MCF 10A (cell line): ENCODE measurements around the gene COX17. TPM values are rescaled to one million over a fixed set of nuclear protein-coding genes. Genes with fewer than 3 reads are reported as not detected.

Source experiments
- BruUV-seq: library from RNA; stranded (reverse); fragments of 400-500 nt; replicated peaks from 2 replicates; lab custom pipeline; 2021; lab: Mats Ljungman, UMichigan
- CTCF ChIA-PET: fragments of 300-600 bp; sonication (Branson Sonifier 250); formaldehyde crosslinking; extraction: SDS; loops from one replicate; lab custom pipeline; 2021; ENCODE audit warnings: antibody characterized with exemption, inconsistent platforms; lab: Yijun Ruan, JAX
- POLR2A ChIA-PET: fragments of 300-600, 350-650 bp; sonication (Branson Sonifier 250); formaldehyde crosslinking; extraction: SDS; loops from one replicate; lab custom pipeline; 2020; ENCODE audit warnings: antibody characterized with exemption, inconsistent platforms; lab: Yijun Ruan, JAX
- DNase-seq: peaks from one replicate; pipeline ENCODE4 v3.0.0-alpha.2; 2018; ENCODE audit not compliant: unreplicated experiment
- H3K27ac Mint-ChIP-seq: one replicate; pipeline ENCODE4 v1.8.0; 2022; ENCODE audit warnings: mild to moderate bottlenecking, low read depth, mixed read lengths; ENCODE audit not compliant: unreplicated experiment
- H3K27me3 Mint-ChIP-seq: one replicate; pipeline ENCODE4 v1.8.0; 2022; ENCODE audit warnings: mixed read lengths; ENCODE audit not compliant: insufficient read depth, unreplicated experiment
- H3K36me3 Mint-ChIP-seq: one replicate; pipeline ENCODE4 v1.8.0; 2022; ENCODE audit warnings: mild to moderate bottlenecking, moderate library complexity, mixed read lengths; ENCODE audit not compliant: insufficient read depth, unreplicated experiment
- H3K4me1 Mint-ChIP-seq: one replicate; pipeline ENCODE4 v1.8.0; 2022; ENCODE audit warnings: mixed read lengths; ENCODE audit not compliant: insufficient read depth, unreplicated experiment
- H3K4me3 Mint-ChIP-seq: one replicate; pipeline ENCODE4 v1.8.0; 2022; ENCODE audit warnings: mild to moderate bottlenecking, moderate library complexity, mixed read lengths; ENCODE audit not compliant: unreplicated experiment
- H3K9me3 Mint-ChIP-seq: one replicate; pipeline ENCODE4 v1.8.0; 2022; ENCODE audit warnings: mixed read lengths; ENCODE audit not compliant: unreplicated experiment
- intact Hi-C: fragments of 100-400 bp; cut with micrococcal nuclease; formaldehyde crosslinking; loops from 2 replicates; pipeline ENCODE4 v1.14.1; 2022
- total RNA-seq: library from RNA; stranded (reverse); gene quantifications from 2 replicates; pipeline ENCODE4 v1.2.3, GENCODE V29; 2022
- TF ChIP-seq, protein P1 (sequence below): fragments of 200-600 bp; IDR thresholded peaks from one replicate; pipeline ENCODE4 v1.8.0; 2022; ENCODE audit warnings: antibody characterized with exemption, mild to moderate bottlenecking; ENCODE audit not compliant: unreplicated experiment

Gene COX17
- total RNA-seq, 1 experiment from 2014 or later = 47.9 TPM

- Mint-ChIP-seq H3K27me3 (no peaks in the 10 kb centered on the region), H3K27ac (no peak overlapping the region), H3K9me3 (no peaks in the 10 kb centered on the region), H3K4me3 (no peak overlapping the region), H3K36me3 (peaks cover 6% of the 10 kb centered on the region), H3K4me1 (peaks cover 10% of the 10 kb centered on the region)
- intact Hi-C loops = no loop called here
- ChIA-PET CTCF (interaction anchor here (0.6 to 0.8 kb wide), 6 partner anchors 11 to 902 kb away, joined by 3 to 6 read pairs (median 4); no protein-coding TSS in a partner anchor), POLR2A (interaction anchor here (0.6 to 3.6 kb wide), 5 partner anchors 8 to 200 kb away, joined by 3 to 22 read pairs (median 4); partner anchors contain the start of genes COX17 and TMEM39A)
- TF ChIP-seq, protein P1, sequence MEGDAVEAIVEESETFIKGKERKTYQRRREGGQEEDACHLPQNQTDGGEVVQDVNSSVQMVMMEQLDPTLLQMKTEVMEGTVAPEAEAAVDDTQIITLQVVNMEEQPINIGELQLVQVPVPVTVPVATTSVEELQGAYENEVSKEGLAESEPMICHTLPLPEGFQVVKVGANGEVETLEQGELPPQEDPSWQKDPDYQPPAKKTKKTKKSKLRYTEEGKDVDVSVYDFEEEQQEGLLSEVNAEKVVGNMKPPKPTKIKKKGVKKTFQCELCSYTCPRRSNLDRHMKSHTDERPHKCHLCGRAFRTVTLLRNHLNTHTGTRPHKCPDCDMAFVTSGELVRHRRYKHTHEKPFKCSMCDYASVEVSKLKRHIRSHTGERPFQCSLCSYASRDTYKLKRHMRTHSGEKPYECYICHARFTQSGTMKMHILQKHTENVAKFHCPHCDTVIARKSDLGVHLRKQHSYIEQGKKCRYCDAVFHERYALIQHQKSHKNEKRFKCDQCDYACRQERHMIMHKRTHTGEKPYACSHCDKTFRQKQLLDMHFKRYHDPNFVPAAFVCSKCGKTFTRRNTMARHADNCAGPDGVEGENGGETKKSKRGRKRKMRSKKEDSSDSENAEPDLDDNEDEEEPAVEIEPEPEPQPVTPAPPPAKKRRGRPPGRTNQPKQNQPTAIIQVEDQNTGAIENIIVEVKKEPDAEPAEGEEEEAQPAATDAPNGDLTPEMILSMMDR = no peak
- BruUV-seq = no TSS peak
- DNase-seq = no peak
Observed at GRCh38 chr3:119663885-119664284, 13.3 kb downstream of the COX17 start.

DNA sequence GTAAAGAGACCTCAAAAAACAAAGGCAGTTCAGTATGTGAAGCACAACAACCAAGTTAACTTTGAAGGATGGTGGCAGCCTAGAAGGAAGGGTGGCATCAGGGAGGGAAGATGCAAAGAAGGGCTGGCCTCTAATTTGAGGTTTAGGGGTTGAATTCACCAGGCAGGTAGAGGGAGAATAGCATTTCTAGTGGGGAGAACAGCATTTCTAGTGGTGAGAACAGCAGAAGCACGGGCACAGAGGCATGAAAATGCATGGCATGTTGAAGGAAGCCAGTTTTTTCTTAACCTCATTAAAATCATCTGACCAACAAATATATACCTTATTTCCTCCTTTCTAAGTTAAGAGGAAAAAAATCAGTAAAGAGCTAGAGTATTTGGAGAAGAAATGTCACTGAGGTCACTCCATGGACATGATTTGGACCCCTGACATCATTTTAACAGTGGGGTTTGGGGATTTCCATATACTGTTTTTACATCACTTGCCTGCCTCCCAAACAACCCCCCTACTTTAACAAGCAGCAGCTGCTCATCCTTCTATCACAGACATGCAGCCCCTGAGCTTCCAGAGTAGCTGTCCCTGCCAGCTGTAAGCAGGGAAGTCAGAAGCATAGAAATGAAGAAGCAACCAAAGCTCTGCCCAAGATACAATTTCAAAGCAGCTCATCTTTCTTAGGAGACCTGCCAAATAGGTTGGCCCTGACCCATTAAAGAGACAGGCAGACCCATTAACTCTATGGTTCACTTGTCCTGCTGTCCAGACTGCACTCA is 14.4 kb downstream of the COX17 start:
- Mint-ChIP-seq H3K9me3 (no peaks in the 10 kb centered on the region), H3K4me3 (no peak overlapping the region), H3K27ac (no peak overlapping the region), H3K4me1 (peaks cover 10% of the 10 kb centered on the region), H3K36me3 (peaks cover 6% of the 10 kb centered on the region), H3K27me3 (no peaks in the 10 kb centered on the region)
- TF ChIP-seq, protein P1 = no peak
- peak; percentile 29 for DNase-seq
- ChIA-PET CTCF (interaction anchor here (0.9 to 1.2 kb wide), 3 partner anchors 11 to 18 kb away, joined by 3 to 5 read pairs (median 3); no protein-coding TSS in a partner anchor), POLR2A (interaction anchor here (0.7 to 3.6 kb wide), 5 partner anchors 9 to 519 kb away, joined by 3 to 22 read pairs (median 4); partner anchors contain the start of genes COX17 and TMEM39A)
- no TSS peak for BruUV-seq
- intact Hi-C loops = no loop called here

DNA sequence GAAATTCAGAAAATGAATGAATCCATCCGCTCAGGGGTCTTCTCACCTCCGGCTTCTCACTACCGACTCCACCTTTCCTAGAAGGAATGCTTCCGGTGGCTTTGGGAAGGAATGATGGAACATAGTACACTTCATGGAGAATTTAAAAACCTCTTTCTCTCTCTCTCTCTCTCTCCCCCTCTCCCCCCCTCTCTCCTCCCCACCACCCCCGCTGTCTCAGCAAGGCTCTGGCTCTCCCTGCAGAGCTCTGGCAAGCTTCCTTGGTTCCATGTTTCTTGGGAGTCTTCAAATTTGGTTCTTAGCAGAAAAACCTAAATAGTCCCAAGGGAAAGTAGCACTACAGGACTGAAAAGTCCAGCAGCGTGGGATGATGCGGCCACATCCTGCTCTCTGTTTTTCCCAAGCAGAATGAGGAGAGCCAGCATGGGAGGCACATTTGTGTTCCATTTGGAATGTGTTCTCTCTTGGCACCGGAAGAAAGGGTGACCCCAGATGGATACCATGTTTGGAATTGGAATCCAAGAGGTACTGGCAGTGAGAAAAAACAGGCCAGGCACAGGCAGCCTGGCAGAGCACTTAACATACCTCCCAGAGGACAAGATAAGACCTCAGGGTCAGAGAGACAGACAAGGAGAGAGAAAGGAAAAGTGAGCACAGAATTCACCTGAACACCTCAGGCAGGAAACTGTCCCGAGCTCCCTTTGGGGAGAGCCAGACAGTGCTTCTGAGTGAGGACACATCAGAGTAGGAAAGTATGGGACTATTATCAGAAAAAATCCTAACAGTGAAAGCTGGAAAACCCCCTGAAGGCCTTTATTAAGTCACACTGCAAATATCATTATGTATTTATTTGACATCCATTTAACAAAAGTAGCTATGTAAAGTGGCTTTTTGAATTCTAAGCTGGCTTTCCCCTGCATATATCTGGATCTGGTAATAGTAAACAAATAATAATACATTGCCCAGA is 16.4 kb downstream of the COX17 start, which contains the start of gene POPDC2:
Gene POPDC2 (minus strand): TSS at position 116 of the 967 bp plus-strand sequence. CDS start 166 bp downstream, outside the sequence.
- no peak for DNase-seq
- Mint-ChIP-seq H3K27me3 (no peaks in the 10 kb centered on the region), H3K4me3 (no peak within 1 kb of the TSS), H3K27ac (no peak within 1 kb of the TSS), H3K4me1 (peaks cover 10% of the 10 kb centered on the region), H3K9me3 (no peaks in the 10 kb centered on the region), H3K36me3 (no peaks in the 10 kb centered on the region)
- POLR2A ChIA-PET = no interaction called here
- BruUV-seq = no TSS peak
- intact Hi-C loops = no loop called here
- CTCF ChIA-PET = interaction anchor here (0.6 to 0.8 kb wide), 2 partner anchors 15 to 171 kb away, joined by 3 read pairs; no protein-coding TSS in a partner anchor
- TF ChIP-seq, protein P1 = no peak
